ENCODE measurements around the gene AQP1. TPM values are rescaled to one million over a fixed set of nuclear protein-coding genes. Genes with fewer than 3 reads are reported as not detected.

Gene AQP1
- total RNA-seq, 1 experiment from 2014 or later, result 1.2 TPM

DNA sequence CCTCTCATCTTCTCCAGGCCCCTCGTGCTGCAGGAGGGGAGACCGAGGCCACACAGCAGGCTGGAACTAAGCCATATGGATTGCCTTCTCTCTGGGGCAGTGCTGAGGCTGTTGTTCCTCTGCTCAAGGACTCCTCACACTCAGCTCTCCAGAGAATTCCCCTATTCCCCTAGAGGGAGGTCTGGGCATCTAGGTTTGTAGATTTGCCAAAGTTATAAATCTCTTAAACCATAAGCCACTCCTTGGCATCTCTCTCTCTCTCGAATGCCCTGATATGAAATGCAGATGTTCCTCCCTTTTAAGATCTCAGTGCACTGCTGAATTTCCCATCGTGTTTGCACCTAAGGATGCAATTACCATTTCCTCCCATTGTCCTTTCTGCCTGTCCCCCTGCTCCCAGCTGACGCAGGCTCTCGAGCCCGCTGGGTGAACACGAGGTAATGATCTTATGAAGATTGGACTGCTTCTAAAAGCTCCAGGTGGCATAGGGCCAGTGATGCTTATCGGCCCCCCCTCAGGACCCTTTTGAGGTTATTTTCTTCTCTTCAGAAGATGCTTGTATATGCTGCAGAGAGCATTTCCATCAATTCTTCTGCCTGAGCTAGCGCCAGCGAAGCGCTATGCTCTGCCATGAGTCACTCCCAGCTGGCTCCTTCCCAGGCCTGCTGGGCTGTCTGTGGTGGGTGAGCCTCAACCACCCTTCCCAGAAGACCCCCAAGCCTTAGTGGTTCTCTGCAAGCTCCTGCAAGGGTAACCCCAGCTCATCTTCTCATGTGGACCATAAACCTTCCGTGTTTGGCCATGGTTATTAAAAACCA lies 41.6 kb upstream of the AQP1 start:
- ATAC-seq, result no peak
- Histone ChIP-seq H3K4me2 (ENCODE audit: low read length) (no peak overlapping the region), H3K4me1 (ENCODE audit: insufficient read depth, low read length) (no peaks in the 10 kb centered on the region), H4K20me1 (ENCODE audit: low read length) (no peaks in the 10 kb centered on the region), H3K9me2 (replicated peaks; ENCODE audit: low read length) (no peaks in the 10 kb centered on the region), H3K79me2 (ENCODE audit: low read length) (no peaks in the 10 kb centered on the region), H3F3A (ENCODE audit: low read length, unreplicated experiment) (no peaks in the 10 kb centered on the region), H3K9me3 (ENCODE audit: low read length) (no peaks in the 10 kb centered on the region), H3K36me3 (ENCODE audit: low read depth, low read length) (no peaks in the 10 kb centered on the region), H3K4me3 (ENCODE audit: low read length) (no peak overlapping the region), H3K9ac (ENCODE audit: low read length) (no peak overlapping the region), H3K27ac (ENCODE audit: low read length) (no peak overlapping the region), H2AFZ (ENCODE audit: low read length) (no peak overlapping the region), H3K27me3 (ENCODE audit: low read length) (no peaks in the 10 kb centered on the region)
- CTCF ChIA-PET, result no interaction called here
- POLR2A ChIA-PET (ENCODE audit: unreplicated experiment), result no interaction called here
- no peak for TF ChIP-seq EZH2 (IDR thresholded peaks at IDR 0.05; ENCODE audit: low read length, unreplicated experiment)
- TF ChIP-seq EZH2phosphoT487 (IDR thresholded peaks at IDR 0.05; ENCODE audit: borderline replicate concordance, low read length), result no peak
- TF ChIP-seq, protein P1, sequence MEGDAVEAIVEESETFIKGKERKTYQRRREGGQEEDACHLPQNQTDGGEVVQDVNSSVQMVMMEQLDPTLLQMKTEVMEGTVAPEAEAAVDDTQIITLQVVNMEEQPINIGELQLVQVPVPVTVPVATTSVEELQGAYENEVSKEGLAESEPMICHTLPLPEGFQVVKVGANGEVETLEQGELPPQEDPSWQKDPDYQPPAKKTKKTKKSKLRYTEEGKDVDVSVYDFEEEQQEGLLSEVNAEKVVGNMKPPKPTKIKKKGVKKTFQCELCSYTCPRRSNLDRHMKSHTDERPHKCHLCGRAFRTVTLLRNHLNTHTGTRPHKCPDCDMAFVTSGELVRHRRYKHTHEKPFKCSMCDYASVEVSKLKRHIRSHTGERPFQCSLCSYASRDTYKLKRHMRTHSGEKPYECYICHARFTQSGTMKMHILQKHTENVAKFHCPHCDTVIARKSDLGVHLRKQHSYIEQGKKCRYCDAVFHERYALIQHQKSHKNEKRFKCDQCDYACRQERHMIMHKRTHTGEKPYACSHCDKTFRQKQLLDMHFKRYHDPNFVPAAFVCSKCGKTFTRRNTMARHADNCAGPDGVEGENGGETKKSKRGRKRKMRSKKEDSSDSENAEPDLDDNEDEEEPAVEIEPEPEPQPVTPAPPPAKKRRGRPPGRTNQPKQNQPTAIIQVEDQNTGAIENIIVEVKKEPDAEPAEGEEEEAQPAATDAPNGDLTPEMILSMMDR (conservative IDR thresholded peaks at IDR 0.05; ENCODE audit: low read depth, low read length), result no peak
- intact Hi-C loops (cut with micrococcal nuclease), result no loop called here
- BruUV-seq (replicated peaks), result no TSS peak
- DNase-seq, result no peak

DNA sequence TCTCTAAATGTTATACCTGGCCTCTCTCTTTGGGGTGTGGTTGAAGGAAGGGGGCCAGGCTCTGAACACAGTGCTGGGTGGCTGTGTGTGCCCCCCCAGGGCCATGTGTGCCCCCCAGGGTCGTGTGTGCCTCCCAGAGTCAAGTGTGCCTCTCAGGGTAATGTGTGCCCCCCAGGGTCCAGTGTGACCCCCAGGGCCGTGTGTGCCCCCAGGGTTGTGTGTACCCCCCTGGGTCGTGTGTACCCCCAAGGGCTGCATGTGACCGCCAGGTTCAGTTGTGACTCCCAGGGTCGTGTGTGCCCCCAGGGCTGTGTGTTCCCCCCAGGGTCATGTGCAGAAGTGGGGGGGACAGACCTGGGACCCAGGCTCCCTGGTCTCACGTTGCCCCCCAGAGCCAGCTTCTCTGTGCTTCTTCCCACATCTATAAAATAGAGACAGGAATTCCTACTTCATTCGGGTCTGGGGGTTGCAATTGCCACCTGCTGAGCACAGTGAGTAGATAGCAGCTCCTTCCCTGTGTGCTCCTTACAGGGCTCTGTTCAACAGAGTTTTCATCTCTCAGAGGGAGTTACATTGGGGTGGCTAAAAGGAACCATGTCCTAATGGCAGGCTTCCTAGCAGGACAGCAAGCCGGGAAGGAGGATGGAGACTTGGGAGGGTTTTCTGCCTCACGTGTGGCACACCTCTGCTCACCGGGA lies 40.7 kb upstream of the AQP1 start:
- Histone ChIP-seq H3F3A (ENCODE audit: low read length, unreplicated experiment) (no peaks in the 10 kb centered on the region), H3K4me3 (ENCODE audit: low read length) (no peak overlapping the region), H2AFZ (ENCODE audit: low read length) (no peak overlapping the region), H3K9ac (ENCODE audit: low read length) (no peak overlapping the region), H3K27me3 (ENCODE audit: low read length) (no peaks in the 10 kb centered on the region), H3K36me3 (ENCODE audit: low read depth, low read length) (no peaks in the 10 kb centered on the region), H3K9me2 (replicated peaks; ENCODE audit: low read length) (no peaks in the 10 kb centered on the region), H3K9me3 (ENCODE audit: low read length) (no peaks in the 10 kb centered on the region), H3K79me2 (ENCODE audit: low read length) (no peaks in the 10 kb centered on the region), H4K20me1 (ENCODE audit: low read length) (no peaks in the 10 kb centered on the region), H3K4me2 (ENCODE audit: low read length) (no peak overlapping the region), H3K4me1 (ENCODE audit: insufficient read depth, low read length) (no peaks in the 10 kb centered on the region), H3K27ac (ENCODE audit: low read length) (no peak overlapping the region)
- TF ChIP-seq EZH2 (IDR thresholded peaks at IDR 0.05; ENCODE audit: low read length, unreplicated experiment), result no peak
- TF ChIP-seq, protein P1 (conservative IDR thresholded peaks at IDR 0.05; ENCODE audit: low read depth, low read length), result no peak
- TF ChIP-seq EZH2phosphoT487 (IDR thresholded peaks at IDR 0.05; ENCODE audit: borderline replicate concordance, low read length), result no peak
- no TSS peak for BruUV-seq (replicated peaks)
- ATAC-seq, result no peak
- intact Hi-C loops (cut with micrococcal nuclease), result no loop called here
- ChIA-PET CTCF (no interaction called here), POLR2A (ENCODE audit: unreplicated experiment) (no interaction called here)
- DNase-seq, result no peak

DNA sequence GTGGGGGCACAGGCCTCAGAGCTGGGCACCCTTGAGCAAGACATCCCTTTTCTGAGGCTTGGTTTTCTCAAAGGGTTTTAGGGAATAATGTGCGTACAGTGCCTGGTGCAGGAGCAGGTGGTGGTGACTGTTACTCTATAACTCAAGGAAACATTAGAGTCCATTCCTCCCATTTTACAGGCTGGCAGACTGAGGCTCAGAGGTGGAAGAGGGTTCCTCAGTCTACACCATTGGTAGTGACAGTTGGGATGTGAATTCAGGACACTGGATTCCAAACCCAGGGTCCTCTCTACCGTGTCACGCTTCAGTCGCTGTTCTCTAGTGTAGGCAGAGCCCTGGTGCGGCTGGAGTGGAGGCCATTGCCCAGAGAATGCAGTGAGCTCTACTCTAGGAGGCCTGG lies 40.0 kb upstream of the AQP1 start:
- DNase-seq, result no peak
- Histone ChIP-seq H3K27me3 (ENCODE audit: low read length) (no peaks in the 10 kb centered on the region), H3K4me3 (ENCODE audit: low read length) (no peak overlapping the region), H2AFZ (ENCODE audit: low read length) (no peak overlapping the region), H3K36me3 (ENCODE audit: low read depth, low read length) (no peaks in the 10 kb centered on the region), H3K4me1 (ENCODE audit: insufficient read depth, low read length) (no peaks in the 10 kb centered on the region), H3K79me2 (ENCODE audit: low read length) (no peaks in the 10 kb centered on the region), H3K4me2 (ENCODE audit: low read length) (no peak overlapping the region), H4K20me1 (ENCODE audit: low read length) (no peaks in the 10 kb centered on the region), H3K27ac (ENCODE audit: low read length) (no peak overlapping the region), H3K9me2 (replicated peaks; ENCODE audit: low read length) (no peaks in the 10 kb centered on the region), H3F3A (ENCODE audit: low read length, unreplicated experiment) (no peaks in the 10 kb centered on the region), H3K9me3 (ENCODE audit: low read length) (no peaks in the 10 kb centered on the region), H3K9ac (ENCODE audit: low read length) (no peak overlapping the region)
- no peak for ATAC-seq
- intact Hi-C loops (cut with micrococcal nuclease), result no loop called here
- CTCF ChIA-PET, result no interaction called here
- TF ChIP-seq, protein P1 (conservative IDR thresholded peaks at IDR 0.05; ENCODE audit: low read depth, low read length), result no peak
- TF ChIP-seq EZH2 (IDR thresholded peaks at IDR 0.05; ENCODE audit: low read length, unreplicated experiment) (no peak), EZH2phosphoT487 (IDR thresholded peaks at IDR 0.05; ENCODE audit: borderline replicate concordance, low read length) (no peak)
- POLR2A ChIA-PET (ENCODE audit: unreplicated experiment), result no interaction called here
- no TSS peak for BruUV-seq (replicated peaks)

Measured in PC-3 (cell line).